B cell (primary cell): ENCODE results near the gene TBC1D2B.

Source experiments
- EZH2 ChIP-seq: IDR thresholded peaks from 2 replicates; pipeline ENCODE4 v1.6.1; 2012; ENCODE audit warnings: borderline replicate concordance, low read depth, mild to moderate bottlenecking, moderate library complexity, low read length; ENCODE audit not compliant: insufficient read depth, poor library complexity, severe bottlenecking
- TF ChIP-seq, protein P1 (sequence below): fragments of 200-600 bp; IDR thresholded peaks from one replicate; pipeline ENCODE4 v1.8.0; 2022; ENCODE audit warnings: antibody characterized with exemption, mild to moderate bottlenecking

GRCh38 chr15:77974416-77975331, 102.8 kb downstream of the TBC1D2B start:
- TF ChIP-seq, protein P1, sequence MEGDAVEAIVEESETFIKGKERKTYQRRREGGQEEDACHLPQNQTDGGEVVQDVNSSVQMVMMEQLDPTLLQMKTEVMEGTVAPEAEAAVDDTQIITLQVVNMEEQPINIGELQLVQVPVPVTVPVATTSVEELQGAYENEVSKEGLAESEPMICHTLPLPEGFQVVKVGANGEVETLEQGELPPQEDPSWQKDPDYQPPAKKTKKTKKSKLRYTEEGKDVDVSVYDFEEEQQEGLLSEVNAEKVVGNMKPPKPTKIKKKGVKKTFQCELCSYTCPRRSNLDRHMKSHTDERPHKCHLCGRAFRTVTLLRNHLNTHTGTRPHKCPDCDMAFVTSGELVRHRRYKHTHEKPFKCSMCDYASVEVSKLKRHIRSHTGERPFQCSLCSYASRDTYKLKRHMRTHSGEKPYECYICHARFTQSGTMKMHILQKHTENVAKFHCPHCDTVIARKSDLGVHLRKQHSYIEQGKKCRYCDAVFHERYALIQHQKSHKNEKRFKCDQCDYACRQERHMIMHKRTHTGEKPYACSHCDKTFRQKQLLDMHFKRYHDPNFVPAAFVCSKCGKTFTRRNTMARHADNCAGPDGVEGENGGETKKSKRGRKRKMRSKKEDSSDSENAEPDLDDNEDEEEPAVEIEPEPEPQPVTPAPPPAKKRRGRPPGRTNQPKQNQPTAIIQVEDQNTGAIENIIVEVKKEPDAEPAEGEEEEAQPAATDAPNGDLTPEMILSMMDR = no peak
- no peak for TF ChIP-seq EZH2
